H1 (cell line): Measurements from ENCODE around the gene HOXC11. TPM values are rescaled to one million over a fixed set of nuclear protein-coding genes. Genes with fewer than 3 reads are reported as not detected.

Experiments used
- CEBPB ChIP-seq: IDR thresholded peaks from 2 replicates; pipeline ENCODE4 v1.6.1; 2012; ENCODE audit warnings: low read depth, low read length
- CHD7 ChIP-seq: fragments of 300-600 bp; sonication (generic); IDR thresholded peaks from 2 replicates; pipeline ENCODE4 v1.7.1; 2012; ENCODE audit warnings: low read length, moderate library complexity, mild to moderate bottlenecking, inconsistent platforms; ENCODE audit not compliant: insufficient replicate concordance
- CREB1 ChIP-seq: IDR thresholded peaks from 2 replicates; pipeline ENCODE4 v1.6.1; 2012; ENCODE audit warnings: inconsistent platforms
- CTCF ChIP-seq, 3 experiments: IDR thresholded peaks; 1 replicate in 2 of 3; 2 replicates in 1 of 3; pipeline versions ENCODE4 v1.5.1 to v1.6.1; 2011; ENCODE audit warnings: low read length in 3 of 3, mild to moderate bottlenecking in 3 of 3, inconsistent platforms in 2 of 3, low read depth in 1 of 3, moderate library complexity in 1 of 3; ENCODE audit not compliant: insufficient read depth in 1 of 3; ENCODE audit errors: control extremely low read depth in 1 of 3
- GTF2F1 ChIP-seq: IDR thresholded peaks from 2 replicates; pipeline ENCODE4 v1.6.1; 2012; ENCODE audit warnings: low read depth, low read length, improper control_type of control experiment, borderline replicate concordance
- KDM4A ChIP-seq: IDR thresholded peaks from one replicate; pipeline ENCODE4 v1.7.1; 2012; ENCODE audit warnings: low read depth, mild to moderate bottlenecking, moderate library complexity, low read length, inconsistent platforms; ENCODE audit not compliant: severe bottlenecking
- MAX ChIP-seq: IDR thresholded peaks from 2 replicates; pipeline ENCODE4 v1.6.1; 2012; ENCODE audit warnings: inconsistent platforms
- POLR2AphosphoS5 ChIP-seq: IDR thresholded peaks from 2 replicates; pipeline ENCODE4 v1.6.1; 2011; ENCODE audit warnings: low read depth, low read length
- TEAD4 ChIP-seq: IDR thresholded peaks from 2 replicates; pipeline ENCODE4 v1.6.1; 2012; ENCODE audit warnings: low read depth, low read length, inconsistent platforms, mixed read lengths
- polyA plus RNA-seq, 7 experiments: library from polyadenylated mRNA; depleted of rRNA in 3 of 7; stranded (reverse) in 5 of 7; unstranded in 2 of 7; fragments of >200 nt in 5 of 7; fragments of 200-250 nt in 2 of 7; gene quantifications; 1 replicate in 5 of 7; 2 replicates in 1 of 7; 4 replicates in 1 of 7; pipeline versions ENCODE4 v1.2.1 to v1.2.3, GENCODE V29; 2011 to 2013; ENCODE audit warnings: missing spikeins in 2 of 7, mixed read lengths in 2 of 7
- total RNA-seq: library from RNA; stranded (reverse); fragmentation: NEBNext Ultra II Directional; extraction: Animal tissue kit (Norgen Biotek cat#: 25700); gene quantifications from 2 replicates; pipeline ENCODE4 v1.2.1, GENCODE V29; 2021

The HOXC11 gene
- total and polyA plus RNA-seq, 2 of the 8 experiments (the other 6 are each of a cell fraction or from before 2014, with no cell fraction given), result not detected

DNA sequence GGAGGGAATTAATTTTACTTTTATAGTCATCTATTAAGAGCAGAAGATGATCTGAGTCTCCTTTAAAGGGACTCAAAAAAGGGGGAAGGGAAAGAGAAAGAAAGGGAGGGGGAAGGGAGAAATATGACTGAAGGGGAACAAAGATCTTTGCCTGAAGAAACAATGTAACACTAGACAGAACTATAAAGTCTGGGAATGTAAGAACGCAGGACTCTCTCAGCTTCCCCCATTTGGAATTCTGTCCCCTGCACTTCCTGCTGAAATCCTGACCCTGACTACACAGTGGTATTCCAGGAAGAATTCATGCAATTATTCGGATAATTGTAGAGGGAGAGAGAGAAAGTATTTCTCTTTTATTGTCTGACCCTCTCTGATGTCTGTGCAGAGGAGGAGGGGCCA is 8.6 kb upstream of the HOXC11 start (continued):
- no peak for TF ChIP-seq CHD7
- no peak for TF ChIP-seq POLR2AphosphoS5
- no peak for TF ChIP-seq KDM4A
- TF ChIP-seq MAX, result no peak
- TF ChIP-seq CREB1, result no peak
- TF ChIP-seq CTCF (IDR thresholded peaks at IDR 0.05; ENCODE audit: control extremely low read depth in 1 of 3, insufficient read depth in 1 of 3, low read depth in 1 of 3, low read length in 3 of 3), result no peak
- TF ChIP-seq TEAD4, result no peak
- TF ChIP-seq GTF2F1, result no peak
- no peak for TF ChIP-seq CEBPB
